GM18520 (cell line): ENCODE measurements around the gene MATCAP1.

Experiments used
- ATAC-seq: cut with Tn5 transposase; IDR thresholded peaks from one replicate; pipeline ENCODE4 v1.9.1; 2021; ENCODE audit not compliant: unreplicated experiment

MATCAP1 gene

DNA sequence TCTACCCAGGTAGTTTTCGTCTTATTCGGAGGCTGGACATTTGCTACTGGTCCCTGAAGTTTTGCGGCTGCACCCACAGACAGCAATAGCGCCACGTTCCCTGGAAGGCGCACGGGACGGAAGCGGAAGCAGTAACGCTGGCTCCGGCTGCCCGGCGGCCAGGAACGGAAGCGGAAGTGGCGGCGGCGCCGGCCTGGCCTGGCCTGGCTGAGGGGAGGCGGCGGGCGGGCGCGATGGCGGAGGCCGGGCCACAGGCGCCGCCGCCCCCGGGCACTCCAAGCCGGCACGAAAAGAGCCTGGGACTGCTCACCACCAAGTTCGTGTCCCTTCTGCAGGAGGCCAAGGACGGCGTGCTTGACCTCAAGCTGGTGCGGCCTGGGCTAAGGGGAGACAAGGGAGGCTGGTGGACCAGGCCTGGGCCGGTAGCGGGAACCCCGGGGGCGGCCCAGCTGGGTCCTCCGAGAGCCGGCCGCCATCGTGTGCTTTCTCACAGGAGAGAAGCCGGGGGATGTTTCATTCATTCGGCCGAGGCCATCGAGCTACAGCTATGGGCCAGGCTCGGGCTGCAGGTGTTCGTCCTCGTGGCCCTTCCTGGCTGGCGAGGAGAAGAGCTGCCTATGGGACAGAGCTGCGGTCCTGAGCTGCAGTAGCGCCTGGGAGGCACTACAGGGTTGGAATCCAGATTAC, 8.4 kb upstream of the MATCAP1 start, which contains the start of gene E2F4:
Gene E2F4, plus strand, starts transcription at position 161 of the 687 bp plus-strand sequence. Its CDS starts 73 bp downstream, at position 234.
- peak; percentile 88 for ATAC-seq

DNA sequence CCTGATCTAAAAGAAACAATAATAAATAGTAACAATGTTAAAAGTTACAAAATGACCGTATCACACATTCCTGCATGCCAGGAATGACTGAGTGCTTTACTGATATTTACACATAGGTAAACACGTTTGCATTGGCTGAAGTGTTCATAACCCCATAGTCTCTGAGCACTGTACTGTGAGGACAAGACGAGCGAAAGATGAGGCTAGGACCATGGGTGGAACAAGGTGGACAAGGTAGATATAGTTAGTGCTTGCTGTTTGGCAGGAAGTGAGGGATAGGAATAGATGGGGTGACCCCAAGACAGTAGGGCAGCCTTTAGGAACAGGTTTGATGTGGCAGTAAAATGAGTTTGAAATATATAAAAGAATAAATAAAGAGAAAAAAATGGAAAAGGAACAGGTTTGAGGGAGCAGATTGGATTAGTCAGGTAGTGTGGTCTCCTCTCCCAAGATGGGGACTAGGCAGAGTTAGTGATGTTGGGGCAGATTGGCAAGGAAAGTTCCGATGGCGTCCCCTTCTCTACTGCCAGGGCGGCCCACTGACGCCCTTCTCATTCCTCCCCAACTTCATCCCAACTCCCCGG, 7.7 kb upstream of the MATCAP1 start:
- ATAC-seq: no peak

DNA sequence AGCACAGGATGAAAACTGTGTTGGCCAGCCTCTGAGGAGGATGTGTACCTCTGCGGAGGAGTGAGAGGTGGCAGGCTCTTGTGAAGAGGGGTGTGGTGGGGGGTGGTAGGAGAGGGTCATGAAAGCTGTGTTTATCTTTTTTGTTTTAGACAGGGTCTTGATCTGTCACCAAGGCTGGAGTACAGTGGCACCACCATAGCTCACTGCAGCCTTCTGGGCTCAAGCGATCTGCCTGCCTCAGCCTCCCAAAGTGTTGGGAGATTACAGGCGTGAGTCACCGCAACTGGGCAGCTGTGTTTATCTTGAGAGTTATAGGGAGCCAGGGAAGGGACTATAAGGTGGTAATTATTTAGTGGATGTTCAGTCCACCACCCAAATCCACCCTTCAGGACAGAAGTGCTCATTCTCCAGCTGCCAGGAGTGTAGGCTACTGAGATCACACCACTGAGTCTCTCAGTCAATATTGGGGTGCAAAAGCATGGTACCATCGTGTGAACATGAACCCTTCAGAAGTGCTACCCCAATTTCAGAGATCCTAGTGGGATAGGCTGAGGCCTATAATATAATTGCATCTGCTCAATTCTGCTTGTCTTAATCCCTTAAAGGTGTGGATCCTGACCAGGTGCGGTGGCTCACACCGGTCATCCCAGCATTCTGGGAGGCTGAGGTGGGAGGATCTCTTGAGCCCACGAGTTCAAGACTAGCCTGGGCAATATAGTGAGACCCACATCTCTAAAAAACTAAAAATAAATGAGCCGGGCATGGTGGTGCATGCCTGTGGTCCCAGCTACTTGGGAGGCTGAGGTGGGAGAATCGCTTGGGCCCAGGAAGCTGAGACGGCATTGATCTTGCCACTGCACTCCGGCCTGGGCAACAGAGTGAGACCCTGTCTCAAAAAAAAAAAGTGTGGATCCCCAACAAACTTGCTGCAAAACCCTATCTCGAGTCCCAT, 7.0 kb upstream of the MATCAP1 start:
- ATAC-seq: no peak

DNA sequence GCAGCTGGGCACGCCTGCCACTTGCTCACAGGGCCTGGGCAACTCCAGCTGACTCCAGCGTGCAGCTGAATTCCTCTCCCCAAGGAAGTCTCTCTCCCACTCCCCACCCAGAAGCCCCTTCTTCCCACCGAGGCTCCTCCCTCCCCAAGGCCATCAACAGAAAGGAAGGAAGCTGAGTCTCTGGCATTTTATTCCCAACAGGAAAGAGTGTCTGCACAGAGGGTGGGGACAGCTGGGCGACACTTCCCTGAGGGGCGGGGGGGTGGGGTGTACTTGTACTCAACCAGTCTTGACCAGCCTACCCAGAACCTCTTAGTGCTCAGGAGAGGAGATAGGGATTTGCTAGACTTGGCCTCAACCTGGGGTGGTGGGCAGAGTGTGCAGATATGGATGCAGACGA, 6.3 kb upstream of the MATCAP1 start, which contains the start of gene EXOC3L1:
Gene EXOC3L1, minus strand, starts transcription at position 96 of the 400 bp plus-strand sequence. CDS start 460 bp downstream, outside the sequence.
- ATAC-seq: no peak

DNA sequence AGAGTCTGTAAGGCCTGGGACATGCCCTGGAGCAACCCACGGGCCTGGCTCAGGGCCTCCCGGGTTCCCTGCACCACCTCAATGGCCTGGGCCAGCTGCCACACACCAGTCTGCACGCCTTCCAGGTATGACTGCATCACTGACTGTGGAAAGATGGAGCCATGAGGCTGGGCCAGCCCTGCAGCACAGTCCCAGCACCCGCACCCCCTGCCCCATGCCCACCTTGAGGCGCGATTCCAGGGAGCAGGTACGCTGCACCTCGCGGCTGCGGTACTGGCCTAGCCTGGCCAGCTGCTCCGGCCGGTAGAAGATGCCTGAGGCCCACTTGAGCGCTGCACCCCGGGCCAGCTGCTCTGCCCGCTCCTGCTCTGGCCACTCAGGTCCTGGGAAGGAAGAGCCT, 5.0 kb upstream of the MATCAP1 start:
- no peak for ATAC-seq

DNA sequence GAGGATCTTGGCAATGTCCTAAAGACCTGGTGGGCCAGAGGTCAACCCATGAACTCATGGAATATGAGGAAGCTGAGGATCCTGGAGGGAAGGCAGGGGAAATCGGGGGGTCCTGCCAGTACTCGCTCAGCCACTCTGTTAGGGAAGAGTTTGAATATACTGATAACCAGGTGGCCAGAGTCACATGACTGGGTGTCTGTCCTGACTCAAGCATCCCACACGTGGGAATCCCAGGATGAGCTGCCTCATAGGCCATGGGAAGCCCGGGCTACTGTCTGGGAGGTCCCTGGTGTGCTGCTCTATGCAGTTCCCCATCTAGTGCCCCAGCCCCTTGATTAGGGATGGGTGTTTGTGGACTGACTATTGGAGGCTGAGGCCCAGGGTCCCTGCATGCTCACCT, 4.6 kb upstream of the MATCAP1 start:
- ATAC-seq: no peak

DNA sequence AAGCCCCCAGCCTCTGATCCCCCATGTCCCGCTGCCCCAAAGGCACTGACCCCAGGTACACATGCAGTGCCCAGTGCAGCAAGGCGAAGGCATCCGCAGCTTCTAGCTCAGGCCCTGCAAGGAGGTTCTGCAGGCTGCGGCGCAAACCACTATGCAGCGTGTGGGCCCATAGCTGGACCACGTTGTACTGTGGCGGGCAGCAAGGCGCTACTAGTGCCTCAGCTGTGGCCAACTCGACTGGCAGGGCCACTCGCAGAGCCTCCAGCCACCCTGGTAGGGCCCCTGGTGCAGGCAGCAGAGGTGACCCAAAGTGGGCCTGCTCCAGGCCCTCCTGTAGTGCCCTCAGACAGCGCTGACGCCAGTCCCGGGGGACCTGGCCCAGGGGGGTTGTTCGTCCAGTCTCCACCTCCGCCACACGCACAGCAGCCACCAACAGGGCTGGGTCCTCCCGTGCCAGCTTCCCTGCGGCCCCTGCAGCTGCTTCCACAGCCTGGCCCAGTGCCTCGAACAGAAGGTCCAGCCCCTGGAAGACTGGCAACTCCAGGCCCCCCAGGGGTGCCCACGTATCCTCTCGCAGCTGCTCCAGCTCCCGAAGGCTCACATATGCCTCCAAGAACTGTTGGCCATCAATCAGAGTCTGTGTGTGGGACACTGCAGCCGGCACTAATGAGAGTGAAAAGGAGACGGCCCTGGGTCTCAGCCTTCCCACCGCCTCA, 3.6 kb upstream of the MATCAP1 start:
- ATAC-seq: no peak

DNA sequence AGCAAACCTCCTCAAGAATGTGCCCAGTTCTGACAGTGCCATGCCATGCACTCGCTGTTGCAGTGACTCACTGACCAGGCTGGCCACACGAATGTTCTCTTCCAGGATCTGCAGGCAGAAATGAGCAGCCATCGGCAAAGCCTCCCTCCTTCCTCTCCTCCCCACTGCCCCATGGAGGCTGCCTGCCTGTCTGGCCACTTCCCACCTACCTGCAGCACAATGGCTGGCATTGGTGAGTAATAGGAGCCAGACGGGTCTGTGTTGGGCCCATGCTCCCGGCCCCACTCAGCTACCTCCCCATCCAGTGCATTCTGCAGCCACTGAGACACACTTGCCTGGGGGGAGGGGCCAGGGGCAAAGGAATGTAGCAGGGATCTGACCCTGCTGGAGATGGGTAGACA, 2.8 kb upstream of the MATCAP1 start:
- ATAC-seq: no peak

DNA sequence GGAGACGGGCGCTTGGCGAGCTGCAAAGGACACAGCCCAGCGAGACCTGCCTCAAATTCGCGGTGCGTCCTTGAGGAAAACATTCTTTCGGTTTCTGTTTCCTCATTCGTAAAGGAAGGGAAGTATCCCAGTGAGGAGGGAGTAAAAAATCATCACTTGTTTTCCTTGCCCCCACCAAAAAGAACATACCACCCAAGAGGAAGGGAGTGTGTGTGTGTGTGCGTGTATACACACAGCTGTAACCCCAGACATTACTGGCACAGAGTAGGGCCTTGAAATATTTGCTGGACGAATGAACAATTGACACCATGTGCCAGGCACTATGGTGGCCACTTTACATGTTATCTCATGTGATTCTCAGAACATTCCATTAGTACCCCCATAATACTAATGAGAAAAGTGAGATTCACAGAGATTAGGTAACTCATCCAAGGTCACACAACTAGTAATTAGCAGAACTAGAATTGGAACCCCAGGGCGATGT, 1.9 kb upstream of the MATCAP1 start:
- no peak for ATAC-seq

DNA sequence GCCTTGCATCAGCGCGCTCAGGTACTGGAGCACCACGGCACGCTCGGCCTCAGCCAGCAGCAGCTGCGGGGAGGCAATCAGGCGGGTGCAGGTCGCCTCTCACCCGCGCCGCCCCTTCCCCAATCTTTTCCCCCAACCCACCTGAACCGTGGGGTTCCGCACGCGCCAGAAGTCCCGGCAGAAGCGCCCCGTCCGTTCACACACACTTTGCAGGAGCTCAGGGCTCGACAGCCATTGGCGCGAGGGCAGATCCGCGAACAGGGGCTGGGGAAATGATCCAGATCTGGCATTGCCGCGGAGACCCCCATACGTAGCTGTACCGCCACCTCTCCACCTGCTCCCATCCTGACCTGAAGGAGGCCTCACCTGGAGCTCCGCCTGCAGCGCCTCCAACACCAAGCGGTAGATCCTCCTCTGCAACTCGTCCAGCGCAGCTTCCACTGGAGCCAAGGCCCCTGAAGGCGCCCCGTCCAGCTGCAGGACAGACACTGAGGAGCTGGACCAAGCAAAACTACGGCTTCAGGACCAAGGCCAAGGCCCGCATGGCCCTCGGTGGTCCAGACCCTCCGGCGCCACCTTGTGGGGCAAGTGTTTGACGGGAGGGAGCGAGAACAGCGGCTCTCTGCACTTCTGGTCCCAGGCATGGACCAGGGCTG, 1.4 kb upstream of the MATCAP1 start:
- no peak for ATAC-seq

DNA sequence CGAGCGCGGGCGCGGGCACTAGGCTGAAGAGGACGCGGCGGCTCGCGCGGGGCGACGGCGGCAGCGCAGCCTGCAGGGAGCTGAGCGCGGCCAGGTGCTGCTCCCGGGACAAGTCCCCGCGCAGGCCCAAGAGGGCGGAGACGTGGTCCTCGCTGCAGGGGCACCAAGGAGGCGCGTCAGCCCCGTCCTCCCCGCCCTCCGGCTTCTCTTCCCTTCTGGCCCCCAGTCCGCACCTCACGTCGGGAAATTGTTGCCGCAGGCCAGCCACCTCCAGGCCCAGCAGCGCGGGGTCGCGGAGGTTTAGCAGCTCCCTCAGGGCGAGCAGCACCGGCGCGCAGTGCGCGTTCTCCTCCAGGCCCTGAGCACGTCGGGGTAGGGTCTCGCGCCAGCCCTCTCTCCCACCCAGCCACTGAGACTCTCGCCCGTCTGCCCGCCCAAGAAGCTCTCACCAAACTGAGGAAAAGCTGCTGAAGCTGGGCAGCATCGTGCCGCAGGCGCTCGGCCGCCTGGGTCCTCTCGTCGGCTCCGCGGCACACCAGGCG, 761 bp upstream of the MATCAP1 start:
- no peak for ATAC-seq

DNA sequence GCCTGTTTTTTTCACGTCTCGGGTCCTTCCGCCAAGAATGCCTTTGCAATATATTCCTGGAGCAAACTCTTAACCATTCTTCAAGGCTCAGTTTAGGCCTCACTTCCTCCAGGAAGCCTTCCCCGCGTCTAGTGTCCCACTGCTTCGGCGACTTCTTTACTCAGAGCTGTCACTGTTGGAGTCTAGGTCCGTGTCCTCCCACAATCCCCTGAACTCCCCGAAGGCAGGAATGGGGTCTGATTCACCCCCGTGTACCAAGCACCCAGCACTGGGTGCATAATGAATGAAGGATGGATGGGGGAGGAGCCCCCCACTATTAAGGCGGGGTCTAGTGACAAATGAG, 508 bp downstream of the MATCAP1 start:
- ATAC-seq: no peak

DNA sequence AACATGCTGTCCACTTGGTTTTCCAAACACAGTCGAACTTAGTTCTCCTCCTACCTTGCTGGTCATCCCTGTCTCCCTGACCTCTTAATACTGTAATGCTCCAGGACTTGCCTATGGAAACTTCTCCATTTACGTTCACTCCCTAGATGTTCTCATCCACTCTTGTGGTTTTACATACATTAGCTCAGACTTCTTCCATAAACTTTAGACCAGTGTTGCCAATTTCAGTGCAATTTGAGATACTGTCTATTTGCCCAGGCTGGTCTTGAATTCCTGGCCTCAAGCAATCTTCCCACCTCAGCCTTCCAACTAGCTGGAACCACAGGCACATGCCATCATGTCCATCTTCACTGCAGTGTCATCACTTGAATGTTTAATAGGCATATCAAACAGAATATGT, 1.5 kb downstream of the MATCAP1 start:
- no peak for ATAC-seq

DNA sequence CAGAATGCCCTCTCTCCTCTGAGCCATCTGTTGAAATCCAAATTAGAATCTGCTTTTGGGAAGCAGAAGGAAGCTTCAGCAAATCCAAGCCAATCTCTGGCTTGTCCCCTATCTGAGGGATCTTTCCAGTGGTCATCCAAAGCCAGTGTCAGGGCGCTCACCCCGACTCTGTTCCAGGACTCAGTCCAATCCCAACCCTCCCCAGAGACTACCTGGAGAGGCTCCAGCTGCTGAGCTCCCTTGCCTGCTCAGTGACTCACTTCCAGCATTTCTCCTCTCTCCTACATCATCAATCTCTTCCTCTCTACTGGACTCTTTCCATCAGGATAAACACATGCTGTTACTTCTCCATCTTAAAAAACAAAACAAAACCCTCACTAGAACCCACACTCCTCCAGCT, 2.4 kb downstream of the MATCAP1 start:
- ATAC-seq: no peak

DNA sequence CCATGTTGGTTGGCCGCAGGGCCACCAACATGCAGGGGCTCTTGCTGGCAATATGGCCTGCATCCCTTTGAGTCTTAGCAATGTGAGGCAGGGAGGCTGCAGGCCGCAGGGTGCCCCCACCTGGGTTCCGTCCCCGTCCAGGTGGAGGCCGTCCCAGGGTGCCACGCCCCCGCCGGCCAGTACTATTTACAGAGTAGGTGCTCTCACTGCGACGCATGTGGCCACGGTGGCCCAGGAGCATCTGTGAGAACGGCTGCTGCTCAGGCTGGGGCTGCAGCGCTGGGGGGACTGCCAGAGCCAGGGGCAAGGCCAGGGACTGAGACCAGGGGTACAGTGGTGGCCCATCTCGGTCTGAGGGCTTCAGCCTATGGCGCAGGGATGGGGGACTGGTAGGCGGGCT, 3.6 kb downstream of the MATCAP1 start:
- ATAC-seq: no peak

DNA sequence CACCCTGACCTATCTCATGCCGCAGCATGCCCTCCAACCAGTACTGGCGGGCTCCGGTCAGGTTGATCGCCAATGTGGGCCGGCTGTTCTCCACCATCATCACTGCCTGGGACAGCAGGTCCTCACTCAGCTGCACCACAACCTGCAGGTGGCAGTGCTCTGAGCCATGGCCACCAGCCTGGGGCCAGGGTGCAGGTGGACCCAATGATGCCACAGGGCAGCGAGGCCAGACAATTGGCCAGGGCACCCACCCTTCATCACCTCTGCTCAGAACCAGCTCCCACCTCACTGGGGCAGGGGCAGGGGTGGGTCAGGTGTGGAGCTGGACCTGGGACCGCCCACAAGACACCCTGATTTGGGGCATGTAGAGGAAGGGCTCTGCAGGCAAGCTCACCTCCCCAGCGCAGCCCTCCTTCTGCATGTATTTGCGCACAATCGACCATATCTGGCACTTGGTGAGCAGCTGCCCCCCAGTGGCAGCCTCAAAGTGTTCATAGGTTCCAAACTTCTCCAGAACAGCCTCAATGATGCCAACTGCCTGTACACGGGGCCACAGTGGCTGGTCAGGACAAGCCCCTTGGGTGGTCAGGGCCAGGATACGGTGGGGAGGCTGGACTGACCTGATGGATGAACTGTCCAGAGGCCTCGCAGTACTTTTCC, 4.2 kb downstream of the MATCAP1 start:
- ATAC-seq: no peak

DNA sequence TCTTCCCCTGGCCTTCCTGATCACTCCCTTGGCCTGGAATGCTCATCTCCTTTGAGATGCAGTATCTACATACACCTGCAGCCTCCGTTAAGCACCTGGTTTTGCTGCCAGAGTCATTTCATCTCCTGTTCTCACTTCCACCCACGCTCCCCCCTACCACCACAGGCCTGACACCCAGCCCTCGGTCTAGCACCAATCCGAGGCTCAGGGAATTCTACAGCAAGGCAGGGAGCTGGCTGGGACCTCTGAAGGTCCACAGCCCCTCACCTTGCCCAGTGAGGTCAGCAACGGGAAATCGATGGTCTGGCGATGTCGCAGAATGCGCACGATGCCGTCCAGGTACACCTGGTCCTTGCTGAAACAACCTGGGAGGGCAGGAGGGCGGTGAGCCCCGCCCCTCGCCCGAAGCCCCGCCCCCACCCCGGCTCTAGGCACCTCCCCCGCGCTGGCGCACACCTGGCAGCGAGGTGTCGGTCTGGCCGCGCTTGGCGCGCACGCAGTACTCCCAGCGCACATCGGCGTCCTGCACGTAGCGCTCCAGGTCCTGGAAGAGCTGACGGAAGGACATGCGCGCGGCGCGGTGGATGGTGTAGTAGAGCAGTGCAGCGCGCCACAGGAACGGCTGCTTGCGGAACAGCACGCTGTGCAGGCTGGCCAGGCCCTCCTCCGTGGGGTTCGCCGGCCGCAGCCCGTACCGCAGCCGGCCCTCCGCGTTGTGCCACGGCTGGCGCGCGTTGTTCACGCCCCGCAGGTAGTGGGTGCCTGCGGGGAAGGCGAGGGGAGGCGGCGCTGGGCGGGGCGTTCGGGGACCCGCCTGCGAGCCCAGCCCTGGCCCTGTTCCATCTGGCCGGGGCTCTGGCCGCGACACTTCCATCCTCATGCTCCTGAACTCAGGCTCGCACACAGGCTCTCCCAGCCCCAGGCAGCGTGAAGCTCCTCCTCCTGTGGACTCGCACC, 5.7 kb downstream of the MATCAP1 start:
- no peak for ATAC-seq

DNA sequence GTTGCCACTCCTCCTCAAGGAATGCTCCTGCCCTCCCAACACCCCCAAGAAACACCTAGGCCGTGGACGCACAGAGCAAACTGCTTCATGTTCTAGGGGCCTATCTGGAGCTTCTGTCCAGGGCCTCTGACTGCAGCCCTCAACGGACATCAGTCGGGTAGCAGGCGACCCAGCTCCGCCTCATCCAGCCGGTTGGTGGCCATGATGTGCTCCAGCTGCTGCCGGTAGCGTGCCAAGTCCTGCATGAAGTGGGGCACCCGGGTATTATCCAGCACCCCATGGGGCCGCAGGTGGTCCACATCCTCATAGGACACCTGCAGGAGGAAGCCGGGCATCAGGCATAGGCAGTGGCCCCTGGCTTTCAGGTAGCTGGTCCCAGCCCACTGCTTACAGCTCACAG, 7.1 kb downstream of the MATCAP1 start:
- ATAC-seq: no peak
